Measurements from ENCODE around the gene PRAMEF12.

The PRAMEF12 gene

DNA sequence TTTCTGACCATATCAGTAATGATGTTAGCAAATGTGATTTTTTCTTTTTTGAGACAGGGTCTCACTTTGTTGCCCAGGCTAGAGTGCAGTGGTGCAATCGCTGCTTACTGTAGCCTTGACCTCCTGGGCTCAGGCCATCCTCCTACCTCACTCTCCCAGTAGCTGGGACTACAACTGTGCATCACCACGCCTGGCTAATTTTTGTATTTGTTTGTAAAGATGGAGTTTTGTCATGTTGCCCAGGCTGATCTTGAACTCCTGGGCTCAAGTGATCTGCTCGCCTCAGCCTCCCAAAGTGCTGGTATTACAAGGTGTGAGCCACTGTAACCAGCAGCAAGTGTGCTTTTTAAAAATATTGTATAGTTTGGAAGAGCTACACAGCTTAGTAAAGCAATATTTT lies 31.6 kb upstream of the PRAMEF12 start:
- TF ChIP-seq, protein P1, sequence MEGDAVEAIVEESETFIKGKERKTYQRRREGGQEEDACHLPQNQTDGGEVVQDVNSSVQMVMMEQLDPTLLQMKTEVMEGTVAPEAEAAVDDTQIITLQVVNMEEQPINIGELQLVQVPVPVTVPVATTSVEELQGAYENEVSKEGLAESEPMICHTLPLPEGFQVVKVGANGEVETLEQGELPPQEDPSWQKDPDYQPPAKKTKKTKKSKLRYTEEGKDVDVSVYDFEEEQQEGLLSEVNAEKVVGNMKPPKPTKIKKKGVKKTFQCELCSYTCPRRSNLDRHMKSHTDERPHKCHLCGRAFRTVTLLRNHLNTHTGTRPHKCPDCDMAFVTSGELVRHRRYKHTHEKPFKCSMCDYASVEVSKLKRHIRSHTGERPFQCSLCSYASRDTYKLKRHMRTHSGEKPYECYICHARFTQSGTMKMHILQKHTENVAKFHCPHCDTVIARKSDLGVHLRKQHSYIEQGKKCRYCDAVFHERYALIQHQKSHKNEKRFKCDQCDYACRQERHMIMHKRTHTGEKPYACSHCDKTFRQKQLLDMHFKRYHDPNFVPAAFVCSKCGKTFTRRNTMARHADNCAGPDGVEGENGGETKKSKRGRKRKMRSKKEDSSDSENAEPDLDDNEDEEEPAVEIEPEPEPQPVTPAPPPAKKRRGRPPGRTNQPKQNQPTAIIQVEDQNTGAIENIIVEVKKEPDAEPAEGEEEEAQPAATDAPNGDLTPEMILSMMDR (conservative IDR thresholded peaks at IDR 0.05; ENCODE audit: control insufficient read depth, insufficient read depth, low read depth, low read length) = no peak
- DNase-seq (ENCODE audit: low read depth) = no peak
- H3K4me3 ChIP-seq (ENCODE audit: control insufficient read depth, low read depth, low read length) = no peak overlapping the region

DNA sequence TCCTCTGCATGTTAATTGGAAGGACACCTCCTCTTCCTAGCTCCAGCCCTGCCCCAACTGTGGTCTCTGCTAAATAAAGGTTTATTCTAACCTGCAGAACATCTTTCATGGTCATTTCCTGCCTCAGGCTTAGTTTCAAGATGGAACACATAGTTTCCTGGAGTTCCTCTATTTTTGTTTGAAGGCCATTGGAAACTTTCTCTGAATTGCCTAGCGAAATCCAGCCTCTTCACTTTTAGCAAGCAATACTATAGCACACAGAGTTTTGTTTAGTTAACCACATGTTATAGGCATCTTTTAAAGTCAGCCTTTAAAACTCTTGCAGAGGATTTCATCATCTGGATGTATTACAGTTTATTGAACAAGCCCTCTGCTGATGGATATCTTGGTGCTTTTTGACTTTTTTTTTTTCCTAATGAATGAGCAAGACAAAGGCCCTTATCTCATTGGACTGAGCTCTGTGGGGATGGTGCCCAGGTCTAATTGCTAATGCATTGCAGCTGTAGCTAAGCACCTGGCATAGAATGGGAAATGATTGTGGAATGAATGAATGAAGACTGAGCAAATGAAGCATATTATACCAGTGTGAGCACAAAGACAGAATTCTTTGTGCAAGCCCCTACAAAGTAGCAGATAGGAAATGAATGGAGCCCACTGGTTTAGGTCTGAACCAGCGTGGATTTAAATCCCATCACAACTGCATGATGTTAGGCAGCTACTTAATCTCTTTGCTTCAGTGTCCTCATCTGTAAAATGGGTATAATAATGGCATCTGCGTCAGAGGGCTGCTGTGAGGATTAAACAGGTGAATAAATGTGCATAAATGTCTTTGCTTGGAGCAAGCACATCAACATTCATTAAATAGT lies 28.2 kb upstream of the PRAMEF12 start:
- no peak overlapping the region for H3K4me3 ChIP-seq (ENCODE audit: control insufficient read depth, low read depth, low read length)
- TF ChIP-seq, protein P1 (conservative IDR thresholded peaks at IDR 0.05; ENCODE audit: control insufficient read depth, insufficient read depth, low read depth, low read length) = no peak
- no peak for DNase-seq (ENCODE audit: low read depth)

DNA sequence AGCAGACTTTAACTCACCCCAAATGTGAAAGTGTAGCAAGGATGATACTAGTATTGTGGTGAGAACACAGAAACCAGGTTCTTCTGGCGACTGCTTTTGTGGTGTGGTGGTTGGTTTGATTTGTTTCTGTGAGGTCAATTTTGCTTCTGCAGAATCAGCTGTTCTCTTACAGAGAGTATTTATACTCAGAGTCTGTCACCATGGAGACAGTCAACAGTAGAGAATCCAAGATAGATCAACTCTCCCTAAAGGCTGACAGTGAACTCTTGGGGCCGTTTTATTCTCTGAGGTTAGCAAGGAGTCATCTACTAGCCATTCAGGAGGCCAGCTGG lies 27.6 kb upstream of the PRAMEF12 start, which contains the start of gene CFAP107:
TSS of gene CFAP107 (plus strand) at position 209 of the 332 bp plus-strand sequence. CDS start 231 bp downstream, outside the sequence.
- TF ChIP-seq, protein P1 (conservative IDR thresholded peaks at IDR 0.05; ENCODE audit: control insufficient read depth, insufficient read depth, low read depth, low read length) = no peak
- DNase-seq (ENCODE audit: low read depth) = no peak
- no peak within 1 kb of the TSS for H3K4me3 ChIP-seq (ENCODE audit: control insufficient read depth, low read depth, low read length)

DNA sequence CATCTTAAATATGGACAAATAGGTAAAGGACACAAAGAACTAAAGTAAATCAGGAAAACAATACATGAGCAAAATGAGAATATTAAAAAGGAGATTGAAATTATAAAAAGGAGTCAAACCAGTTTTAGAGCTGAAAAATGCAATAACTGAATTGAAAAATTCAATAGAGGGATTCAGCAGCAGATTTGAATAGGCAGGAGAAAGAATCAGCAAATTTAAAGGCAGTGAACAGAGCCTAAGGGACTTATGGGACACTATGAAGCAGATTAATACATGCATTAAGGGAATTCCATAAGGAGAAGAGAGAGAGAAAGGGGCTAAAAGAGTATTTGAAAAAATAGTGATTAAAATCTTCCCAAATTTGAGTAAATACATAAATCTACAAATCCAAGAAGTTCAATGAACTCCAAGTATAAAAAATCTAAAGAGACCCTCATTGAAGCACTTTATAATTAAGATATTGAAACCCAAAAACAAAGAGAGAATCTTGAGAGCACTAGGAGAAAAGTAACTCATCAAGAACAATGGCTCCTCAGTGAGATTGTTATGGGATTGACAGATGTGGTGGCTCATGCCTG lies 24.7 kb upstream of the PRAMEF12 start:
- no peak overlapping the region for H3K4me3 ChIP-seq (ENCODE audit: control insufficient read depth, low read depth, low read length)
- DNase-seq (ENCODE audit: low read depth) = no peak
- TF ChIP-seq, protein P1 (conservative IDR thresholded peaks at IDR 0.05; ENCODE audit: control insufficient read depth, insufficient read depth, low read depth, low read length) = no peak

DNA sequence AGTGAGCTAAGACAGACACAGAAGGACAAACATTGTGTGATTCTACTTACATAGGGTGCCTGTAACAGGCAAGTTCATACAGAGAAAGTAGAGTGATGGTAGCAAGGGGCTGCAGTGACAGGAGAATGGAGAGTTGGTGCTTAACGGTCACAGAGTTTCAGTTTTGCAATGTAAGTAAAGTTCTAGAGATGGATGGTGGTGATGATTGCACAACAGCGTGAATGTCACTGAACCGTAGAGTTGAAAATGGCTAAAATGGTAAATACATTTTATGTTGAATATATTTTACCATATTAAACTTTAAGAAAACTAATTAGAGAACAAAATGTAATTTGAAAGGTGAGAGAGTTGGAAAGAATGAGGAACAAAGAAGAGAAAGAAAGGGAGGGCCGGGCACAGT lies 18.8 kb upstream of the PRAMEF12 start:
- TF ChIP-seq, protein P1 (conservative IDR thresholded peaks at IDR 0.05; ENCODE audit: control insufficient read depth, insufficient read depth, low read depth, low read length) = no peak
- no peak for DNase-seq (ENCODE audit: low read depth)
- no peak overlapping the region for H3K4me3 ChIP-seq (ENCODE audit: control insufficient read depth, low read depth, low read length)

DNA sequence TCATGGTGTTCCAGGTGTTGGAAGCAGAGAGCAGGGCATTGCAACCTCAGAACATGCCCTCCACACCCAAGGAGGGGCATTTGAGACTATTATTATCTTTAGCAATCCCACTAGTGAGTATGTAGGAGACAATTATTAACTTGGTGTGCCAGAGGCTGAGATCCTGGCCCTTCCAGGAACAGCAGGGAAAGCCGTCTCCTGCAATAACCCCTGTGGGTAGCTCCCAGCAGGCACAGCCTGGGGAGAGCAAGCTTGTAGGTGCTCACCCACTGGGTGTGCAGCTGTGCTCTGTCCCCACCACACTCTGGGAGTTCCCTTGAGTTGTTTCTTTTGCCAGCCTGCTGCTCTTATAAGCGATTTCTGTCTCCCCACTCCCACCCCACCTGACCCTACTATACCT lies 17.3 kb upstream of the PRAMEF12 start:
- no peak overlapping the region for H3K4me3 ChIP-seq (ENCODE audit: control insufficient read depth, low read depth, low read length)
- TF ChIP-seq, protein P1 (conservative IDR thresholded peaks at IDR 0.05; ENCODE audit: control insufficient read depth, insufficient read depth, low read depth, low read length) = no peak
- no peak for DNase-seq (ENCODE audit: low read depth)

Data from fibroblast of mammary gland (primary cell).